Measurements from ENCODE around the gene ELF4. TPM values are rescaled to one million over a fixed set of nuclear protein-coding genes. Genes with fewer than 3 reads are reported as not detected.

Gene ELF4
- total RNA-seq, 1 donor from 2014 or later, result not detected

DNA sequence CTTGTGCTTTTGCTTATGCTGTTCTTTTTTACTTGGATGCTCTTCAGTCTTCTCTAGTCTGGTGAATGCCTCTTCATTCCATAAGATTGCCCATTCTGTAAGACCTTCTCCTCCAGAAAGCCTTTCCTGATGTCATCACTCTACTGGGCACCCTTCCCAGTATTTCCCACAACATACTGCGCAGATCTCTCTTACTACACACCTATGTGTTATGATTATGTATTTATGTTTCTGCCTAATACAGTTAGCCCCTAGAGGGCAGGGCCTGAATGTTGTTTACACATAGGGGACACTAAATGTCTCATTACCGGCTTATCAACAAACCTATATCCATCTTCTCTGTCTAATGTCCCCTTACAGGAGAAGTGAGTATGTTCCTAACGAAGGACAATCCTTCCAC is 34.2 kb upstream of the ELF4 start:
- H3K27me3 ChIP-seq, result no peaks in the 10 kb centered on the region
- Mint-ChIP-seq H3K4me3 (no peak overlapping the region), H3K27me3 (ENCODE audit: insufficient read depth, low read depth) (no peaks in the 10 kb centered on the region), H3K36me3 (peaks cover 41% of the 10 kb centered on the region), H3K27ac (no peak overlapping the region), H3K9me3 (no peaks in the 10 kb centered on the region), H3K4me1 (peaks cover 3% of the 10 kb centered on the region)
- no peaks in the 10 kb centered on the region for H3K9me3 ChIP-seq (ENCODE audit: low read depth)
- no peak overlapping the region for H3K9ac ChIP-seq
- no peak overlapping the region for H3K4me2 ChIP-seq
- H4K20me1 ChIP-seq (ENCODE audit: low read depth), result no peaks in the 10 kb centered on the region
- H3K36me3 ChIP-seq, result no peaks in the 10 kb centered on the region
- peaks cover 8% of the 10 kb centered on the region for H3K4me1 ChIP-seq
- H3K27ac ChIP-seq, result no peak overlapping the region
- no peaks in the 10 kb centered on the region for H3K79me2 ChIP-seq (ENCODE audit: low read depth)
- DNase-seq (ENCODE audit: low spot score), result no peak
- TF ChIP-seq, protein P1, sequence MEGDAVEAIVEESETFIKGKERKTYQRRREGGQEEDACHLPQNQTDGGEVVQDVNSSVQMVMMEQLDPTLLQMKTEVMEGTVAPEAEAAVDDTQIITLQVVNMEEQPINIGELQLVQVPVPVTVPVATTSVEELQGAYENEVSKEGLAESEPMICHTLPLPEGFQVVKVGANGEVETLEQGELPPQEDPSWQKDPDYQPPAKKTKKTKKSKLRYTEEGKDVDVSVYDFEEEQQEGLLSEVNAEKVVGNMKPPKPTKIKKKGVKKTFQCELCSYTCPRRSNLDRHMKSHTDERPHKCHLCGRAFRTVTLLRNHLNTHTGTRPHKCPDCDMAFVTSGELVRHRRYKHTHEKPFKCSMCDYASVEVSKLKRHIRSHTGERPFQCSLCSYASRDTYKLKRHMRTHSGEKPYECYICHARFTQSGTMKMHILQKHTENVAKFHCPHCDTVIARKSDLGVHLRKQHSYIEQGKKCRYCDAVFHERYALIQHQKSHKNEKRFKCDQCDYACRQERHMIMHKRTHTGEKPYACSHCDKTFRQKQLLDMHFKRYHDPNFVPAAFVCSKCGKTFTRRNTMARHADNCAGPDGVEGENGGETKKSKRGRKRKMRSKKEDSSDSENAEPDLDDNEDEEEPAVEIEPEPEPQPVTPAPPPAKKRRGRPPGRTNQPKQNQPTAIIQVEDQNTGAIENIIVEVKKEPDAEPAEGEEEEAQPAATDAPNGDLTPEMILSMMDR (IDR thresholded peaks at IDR 0.05), result no peak
- TF ChIP-seq EZH2phosphoT487 (IDR thresholded peaks at IDR 0.05), result no peak
- TF ChIP-seq EZH2 (IDR thresholded peaks at IDR 0.05), result no peak
- no peak overlapping the region for H2AFZ ChIP-seq (replicated peaks)
- H3F3A ChIP-seq (ENCODE audit: low read depth), result peaks cover 6% of the 10 kb centered on the region
- no peak overlapping the region for H3K4me3 ChIP-seq

DNA sequence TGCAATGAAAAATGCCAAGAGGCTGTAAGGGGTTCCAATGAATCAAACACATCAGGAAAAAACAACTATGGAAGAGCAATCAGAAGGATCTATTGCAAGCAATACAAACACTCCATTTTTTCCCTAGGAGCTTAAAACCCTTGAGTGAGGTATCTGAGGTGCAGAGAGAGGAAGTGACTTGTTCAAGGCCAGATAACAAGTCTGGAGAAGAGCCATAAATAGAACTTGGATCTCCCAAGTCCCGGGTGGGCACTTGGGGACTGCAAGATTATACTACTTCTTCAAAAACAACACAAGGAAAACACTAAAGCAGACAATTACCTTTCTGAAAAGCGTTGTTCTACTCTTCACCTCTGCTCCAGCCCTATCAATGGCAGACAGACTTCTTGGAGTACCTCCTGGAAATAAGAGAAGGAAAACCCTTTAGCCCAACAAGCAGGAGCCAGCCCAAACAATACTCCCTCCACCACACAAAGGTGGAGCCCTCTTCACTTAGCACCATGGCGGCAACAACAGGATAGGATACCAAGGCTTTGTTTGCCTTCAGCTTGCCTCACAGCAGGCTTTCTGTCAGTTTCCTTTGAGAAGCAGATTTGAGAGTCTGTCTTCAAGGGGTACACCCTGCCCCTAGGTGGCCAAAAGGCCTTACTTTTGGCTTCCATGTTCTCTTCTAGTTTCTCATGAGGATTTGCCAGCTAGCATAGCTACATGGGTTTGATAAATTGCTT is 29.3 kb upstream of the ELF4 start:
- H3K4me3 Mint-ChIP-seq, result no peak overlapping the region
- H3K36me3 Mint-ChIP-seq, result peaks cover 45% of the 10 kb centered on the region
- no peak overlapping the region for H3K9ac ChIP-seq
- no peak overlapping the region for H3K27ac Mint-ChIP-seq
- no peaks in the 10 kb centered on the region for H3K27me3 ChIP-seq
- H3K36me3 ChIP-seq, result no peaks in the 10 kb centered on the region
- H3F3A ChIP-seq (ENCODE audit: low read depth), result peaks cover 6% of the 10 kb centered on the region
- H3K79me2 ChIP-seq (ENCODE audit: low read depth), result no peaks in the 10 kb centered on the region
- TF ChIP-seq, protein P1 (IDR thresholded peaks at IDR 0.05), result no peak
- TF ChIP-seq EZH2 (IDR thresholded peaks at IDR 0.05) (no peak), EZH2phosphoT487 (IDR thresholded peaks at IDR 0.05) (no peak)
- H3K27me3 Mint-ChIP-seq (ENCODE audit: insufficient read depth, low read depth), result no peaks in the 10 kb centered on the region
- no peak overlapping the region for H2AFZ ChIP-seq (replicated peaks)
- no peak overlapping the region for H3K27ac ChIP-seq
- no peaks in the 10 kb centered on the region for H4K20me1 ChIP-seq (ENCODE audit: low read depth)
- H3K4me1 Mint-ChIP-seq, result peaks cover 3% of the 10 kb centered on the region
- no peaks in the 10 kb centered on the region for H3K9me3 Mint-ChIP-seq
- peak; percentile 58 for DNase-seq (ENCODE audit: low spot score)
- peaks cover 11% of the 10 kb centered on the region for H3K4me1 ChIP-seq
- no peaks in the 10 kb centered on the region for H3K9me3 ChIP-seq (ENCODE audit: low read depth)
- H3K4me3 ChIP-seq, result no peak overlapping the region
- H3K4me2 ChIP-seq, result no peak overlapping the region

DNA sequence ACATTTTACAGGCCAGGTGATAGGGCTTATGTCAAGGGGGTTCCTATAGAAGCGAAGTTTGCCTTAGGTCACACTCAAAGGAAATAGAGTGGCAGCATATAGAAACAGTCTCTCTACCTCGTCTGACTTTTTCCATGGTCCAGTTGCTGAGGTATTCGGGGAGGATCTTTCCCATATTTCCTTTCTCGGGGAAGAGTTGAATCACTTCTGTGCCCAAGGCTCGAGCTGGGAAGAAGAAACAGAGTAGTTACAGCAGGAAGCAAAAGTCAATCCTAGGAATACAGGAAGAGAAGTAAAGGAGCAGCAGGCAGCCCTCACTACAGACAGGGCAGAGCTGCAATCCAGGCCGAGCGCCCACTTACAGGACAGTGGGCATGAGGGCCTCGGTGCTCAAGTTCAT is 26.7 kb upstream of the ELF4 start:
- Histone ChIP-seq H3K4me3 (no peak overlapping the region), H3K36me3 (no peaks in the 10 kb centered on the region), H3K9ac (no peak overlapping the region), H4K20me1 (ENCODE audit: low read depth) (no peaks in the 10 kb centered on the region), H3K27ac (no peak overlapping the region), H3K4me2 (no peak overlapping the region), H3K9me3 (ENCODE audit: low read depth) (no peaks in the 10 kb centered on the region), H3K4me1 (peaks cover 11% of the 10 kb centered on the region), H3F3A (ENCODE audit: low read depth) (peaks cover 6% of the 10 kb centered on the region), H3K27me3 (no peaks in the 10 kb centered on the region), H2AFZ (replicated peaks) (no peak overlapping the region), H3K79me2 (ENCODE audit: low read depth) (no peaks in the 10 kb centered on the region)
- Mint-ChIP-seq H3K27me3 (ENCODE audit: insufficient read depth, low read depth) (no peaks in the 10 kb centered on the region), H3K4me3 (no peak overlapping the region), H3K36me3 (peaks cover 29% of the 10 kb centered on the region), H3K9me3 (no peaks in the 10 kb centered on the region), H3K4me1 (peaks cover 3% of the 10 kb centered on the region), H3K27ac (no peak overlapping the region)
- TF ChIP-seq, protein P1 (IDR thresholded peaks at IDR 0.05), result no peak
- TF ChIP-seq EZH2phosphoT487 (IDR thresholded peaks at IDR 0.05), result no peak
- TF ChIP-seq EZH2 (IDR thresholded peaks at IDR 0.05), result no peak
- DNase-seq (ENCODE audit: low spot score), result no peak
